ENCODE results near the gene OOSP3.
"Not testable (repeated sequence)": the region's sequence is repeated elsewhere in the genome, so short reads cannot be mapped to it uniquely, and the experiment has no call there.

Gene OOSP3

GRCh38 chr11:59875856-59876519, 2.6 kb upstream of the OOSP3 start:
- no peak for DNase-seq (ENCODE audit: low read depth)
- H3K4me3 ChIP-seq (ENCODE audit: low read length), result no peak overlapping the region
- no peak for TF ChIP-seq CTCF (conservative IDR thresholded peaks at IDR 0.05; ENCODE audit: low read length)

GRCh38 chr11:59877325-59877724, 1.3 kb upstream of the OOSP3 start:
- TF ChIP-seq CTCF (conservative IDR thresholded peaks at IDR 0.05; ENCODE audit: low read length), result no peak
- no peak for DNase-seq (ENCODE audit: low read depth)
- no peak overlapping the region for H3K4me3 ChIP-seq (ENCODE audit: low read length)

GRCh38 chr11:59877784-59878183, 798 bp upstream of the OOSP3 start:
- DNase-seq (ENCODE audit: low read depth), result no peak
- no peak overlapping the region for H3K4me3 ChIP-seq (ENCODE audit: low read length)
- TF ChIP-seq CTCF (conservative IDR thresholded peaks at IDR 0.05; ENCODE audit: low read length), result no peak

GRCh38 chr11:59879567-59879966, 985 bp downstream of the OOSP3 start:
- no peak for DNase-seq (ENCODE audit: low read depth)
- TF ChIP-seq CTCF (conservative IDR thresholded peaks at IDR 0.05; ENCODE audit: low read length), result no peak
- H3K4me3 ChIP-seq (ENCODE audit: low read length), result no peak overlapping the region

GRCh38 chr11:59883597-59883996, 5.0 kb downstream of the OOSP3 start:
- no peak overlapping the region for H3K4me3 ChIP-seq (ENCODE audit: low read length)
- TF ChIP-seq CTCF (conservative IDR thresholded peaks at IDR 0.05; ENCODE audit: low read length), result no peak
- no peak for DNase-seq (ENCODE audit: low read depth)

GRCh38 chr11:59887156-59887555, 8.6 kb downstream of the OOSP3 start:
- not testable (repeated sequence) for DNase-seq (ENCODE audit: low read depth); H3K4me3 ChIP-seq (ENCODE audit: low read length)

- no peak overlapping the region for H3K4me3 ChIP-seq (ENCODE audit: low read length)
- DNase-seq (ENCODE audit: low read depth), result no peak
- TF ChIP-seq CTCF (conservative IDR thresholded peaks at IDR 0.05; ENCODE audit: low read length), result no peak
Observed at GRCh38 chr11:59891781-59892181, 13.2 kb downstream of the OOSP3 start.

GRCh38 chr11:59894616-59895015, 16.0 kb downstream of the OOSP3 start:
- TF ChIP-seq CTCF (conservative IDR thresholded peaks at IDR 0.05; ENCODE audit: low read length), result no peak
- no peak overlapping the region for H3K4me3 ChIP-seq (ENCODE audit: low read length)
- DNase-seq (ENCODE audit: low read depth), result no peak

All from AG10803 (cell line).